ENCODE data around the gene TRIM46.

DNA sequence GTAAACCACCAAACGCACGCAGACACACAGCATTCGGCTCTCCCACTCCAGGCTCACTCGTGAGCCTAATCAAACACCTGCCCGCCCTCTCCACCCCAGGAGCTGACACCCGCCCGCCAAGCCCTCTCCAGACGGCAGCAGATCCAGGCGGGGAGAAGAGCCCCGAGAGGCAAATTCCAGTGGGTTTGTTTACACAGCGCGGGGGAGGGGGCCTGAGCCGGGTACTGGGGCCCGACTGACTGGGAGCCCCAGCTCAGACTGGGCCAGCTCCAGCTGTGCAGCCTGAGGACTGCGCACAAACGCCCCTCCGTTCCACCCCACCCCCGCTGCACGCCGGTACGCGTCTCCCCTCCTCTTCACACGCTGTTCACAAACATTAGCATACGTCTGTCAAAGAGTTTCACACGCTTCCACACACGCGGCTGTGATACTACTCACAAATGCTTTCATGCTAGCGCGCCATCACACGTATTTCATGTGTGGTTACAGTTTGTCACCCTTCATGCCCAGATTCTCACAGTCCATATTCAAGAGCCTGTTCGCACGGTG lies 47.0 kb upstream of the TRIM46 start:
- TF ChIP-seq, protein P1, sequence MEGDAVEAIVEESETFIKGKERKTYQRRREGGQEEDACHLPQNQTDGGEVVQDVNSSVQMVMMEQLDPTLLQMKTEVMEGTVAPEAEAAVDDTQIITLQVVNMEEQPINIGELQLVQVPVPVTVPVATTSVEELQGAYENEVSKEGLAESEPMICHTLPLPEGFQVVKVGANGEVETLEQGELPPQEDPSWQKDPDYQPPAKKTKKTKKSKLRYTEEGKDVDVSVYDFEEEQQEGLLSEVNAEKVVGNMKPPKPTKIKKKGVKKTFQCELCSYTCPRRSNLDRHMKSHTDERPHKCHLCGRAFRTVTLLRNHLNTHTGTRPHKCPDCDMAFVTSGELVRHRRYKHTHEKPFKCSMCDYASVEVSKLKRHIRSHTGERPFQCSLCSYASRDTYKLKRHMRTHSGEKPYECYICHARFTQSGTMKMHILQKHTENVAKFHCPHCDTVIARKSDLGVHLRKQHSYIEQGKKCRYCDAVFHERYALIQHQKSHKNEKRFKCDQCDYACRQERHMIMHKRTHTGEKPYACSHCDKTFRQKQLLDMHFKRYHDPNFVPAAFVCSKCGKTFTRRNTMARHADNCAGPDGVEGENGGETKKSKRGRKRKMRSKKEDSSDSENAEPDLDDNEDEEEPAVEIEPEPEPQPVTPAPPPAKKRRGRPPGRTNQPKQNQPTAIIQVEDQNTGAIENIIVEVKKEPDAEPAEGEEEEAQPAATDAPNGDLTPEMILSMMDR (conservative IDR thresholded peaks at IDR 0.05; ENCODE audit: low read depth, low read length) = peak; percentile 32; the same call in 1 of the 2 replicates
- TF ChIP-seq EZH2phosphoT487 (IDR thresholded peaks at IDR 0.05; ENCODE audit: borderline replicate concordance, low read length) = no peak

Measured in PC-3 (cell line).